KMS-11 (cell line): ENCODE results near the gene CXCR6.

Experiments used
- H2AFZ ChIP-seq: fragments of 200-600 bp; sonication (generic); 2 replicates; pipeline ENCODE4 v1.6.1; 2016; ENCODE audit warnings: antibody characterized with exemption, mixed run types, low read depth
- H3K27ac ChIP-seq: fragments of 200-600 bp; sonication (generic); 2 replicates; pipeline ENCODE4 v1.6.1; 2016; ENCODE audit warnings: mild to moderate bottlenecking, mixed run types
- H3K27me3 ChIP-seq: fragments of 200-600 bp; sonication (generic); 2 replicates; pipeline ENCODE4 v1.6.1; 2017; ENCODE audit warnings: mild to moderate bottlenecking, low read depth, mixed run types, moderate library complexity; ENCODE audit not compliant: insufficient read depth
- H3K36me3 ChIP-seq: fragments of 200-600 bp; sonication (generic); 2 replicates; pipeline ENCODE4 v1.6.1; 2017; ENCODE audit warnings: mild to moderate bottlenecking, mixed run types; ENCODE audit not compliant: insufficient read depth
- H3K4me1 ChIP-seq: fragments of 200-600 bp; sonication (generic); 2 replicates; pipeline ENCODE4 v1.6.1; 2016; ENCODE audit warnings: mild to moderate bottlenecking, low read depth, mixed run types; ENCODE audit not compliant: poor library complexity, severe bottlenecking
- H3K4me2 ChIP-seq: fragments of 200-600 bp; sonication (generic); 2 replicates; pipeline ENCODE4 v1.7.0; 2016; ENCODE audit warnings: mild to moderate bottlenecking, mixed run types
- H3K4me3 ChIP-seq: fragments of 200-600 bp; sonication (generic); IDR thresholded peaks from 2 replicates; pipeline ENCODE4 v1.6.1; 2017; ENCODE audit warnings: low read depth, low read length, mixed read lengths; ENCODE audit not compliant: insufficient read depth
- H3K79me2 ChIP-seq: fragments of 200-600 bp; sonication (generic); 2 replicates; pipeline ENCODE4 v1.6.1; 2016; ENCODE audit warnings: low read depth, mixed run types; ENCODE audit not compliant: insufficient read depth
- H3K9ac ChIP-seq: fragments of 200-600 bp; sonication (generic); 2 replicates; pipeline ENCODE4 v1.6.1; 2016; ENCODE audit warnings: mild to moderate bottlenecking, mixed run types
- H4K20me1 ChIP-seq: fragments of 200-600 bp; sonication (generic); 2 replicates; pipeline ENCODE4 v1.6.1; 2016; ENCODE audit warnings: mild to moderate bottlenecking, mixed run types; ENCODE audit not compliant: insufficient read depth
- CTCF ChIP-seq: fragments of 200-600 bp; sonication (generic); conservative IDR thresholded peaks from 2 replicates; pipeline ENCODE4 v1.6.1; 2017; ENCODE audit warnings: low read depth, mild to moderate bottlenecking, antibody characterized with exemption, low read length, moderate library complexity, mixed read lengths

Gene CXCR6

GRCh38 chr3:45908761-45909160 lies 34.5 kb upstream of the CXCR6 start:
- Histone ChIP-seq H4K20me1 (no peaks in the 10 kb centered on the region), H3K4me1 (no peaks in the 10 kb centered on the region), H3K4me2 (no peak overlapping the region), H3K27ac (no peak overlapping the region), H2AFZ (no peak overlapping the region), H3K79me2 (no peaks in the 10 kb centered on the region), H3K9ac (no peak overlapping the region), H3K36me3 (no peaks in the 10 kb centered on the region), H3K4me3 (no peak overlapping the region), H3K27me3 (no peaks in the 10 kb centered on the region)
- no peak for TF ChIP-seq CTCF

- Histone ChIP-seq H4K20me1 (no peaks in the 10 kb centered on the region), H3K79me2 (no peaks in the 10 kb centered on the region), H3K4me1 (no peaks in the 10 kb centered on the region), H2AFZ (no peak overlapping the region), H3K36me3 (no peaks in the 10 kb centered on the region), H3K9ac (no peak overlapping the region), H3K4me2 (no peak overlapping the region), H3K4me3 (no peak overlapping the region), H3K27me3 (no peaks in the 10 kb centered on the region), H3K27ac (no peak overlapping the region)
- no peak for TF ChIP-seq CTCF
Measured at GRCh38 chr3:45909542-45909941, 33.7 kb upstream of the CXCR6 start.

GRCh38 chr3:45910892-45911291 lies 32.4 kb upstream of the CXCR6 start:
- Histone ChIP-seq H3K4me1 (peaks cover 7% of the 10 kb centered on the region), H3K9ac (no peak overlapping the region), H3K79me2 (no peaks in the 10 kb centered on the region), H3K4me2 (no peak overlapping the region), H3K27me3 (no peaks in the 10 kb centered on the region), H2AFZ (no peak overlapping the region), H4K20me1 (no peaks in the 10 kb centered on the region), H3K36me3 (no peaks in the 10 kb centered on the region), H3K27ac (no peak overlapping the region), H3K4me3 (no peak overlapping the region)
- TF ChIP-seq CTCF = no peak

- Histone ChIP-seq H3K9ac (no peak overlapping the region), H3K36me3 (no peaks in the 10 kb centered on the region), H3K4me3 (no peak overlapping the region), H3K79me2 (no peaks in the 10 kb centered on the region), H4K20me1 (no peaks in the 10 kb centered on the region), H3K4me2 (no peak overlapping the region), H3K27ac (no peak overlapping the region), H2AFZ (no peak overlapping the region), H3K27me3 (no peaks in the 10 kb centered on the region), H3K4me1 (peaks cover 14% of the 10 kb centered on the region)
- TF ChIP-seq CTCF = no peak
Measured at GRCh38 chr3:45911511-45912226, 31.6 kb upstream of the CXCR6 start.
